Measurements from ENCODE around the gene HLA-A.

HLA-A gene

GRCh38 chr6:29990931-29991330, 48.6 kb downstream of the HLA-A start:
- no peak overlapping the region for H3K4me3 ChIP-seq (ENCODE audit: low read depth, low read length)
- no peak for TF ChIP-seq CTCF (IDR thresholded peaks at IDR 0.05; ENCODE audit: low read depth, low read length)
- DNase-seq (ENCODE audit: low read depth, low spot score), result no peak
- in situ Hi-C loops (cut with HindIII; ENCODE audit: low sequenced_read_pairs), result no loop called here

GRCh38 chr6:29992807-29993206, 50.5 kb downstream of the HLA-A start:
- in situ Hi-C loops (cut with HindIII; ENCODE audit: low sequenced_read_pairs), result no loop called here
- no peak overlapping the region for H3K4me3 ChIP-seq (ENCODE audit: low read depth, low read length)
- DNase-seq (ENCODE audit: low read depth, low spot score), result no peak
- TF ChIP-seq CTCF (IDR thresholded peaks at IDR 0.05; ENCODE audit: low read depth, low read length), result no peak

GRCh38 chr6:29994826-29995225, 52.5 kb downstream of the HLA-A start:
- DNase-seq (ENCODE audit: low read depth, low spot score), result no peak
- no peak overlapping the region for H3K4me3 ChIP-seq (ENCODE audit: low read depth, low read length)
- no peak for TF ChIP-seq CTCF (IDR thresholded peaks at IDR 0.05; ENCODE audit: low read depth, low read length)
- in situ Hi-C loops (cut with HindIII; ENCODE audit: low sequenced_read_pairs), result no loop called here

- in situ Hi-C loops (cut with HindIII; ENCODE audit: low sequenced_read_pairs), result no loop called here
- DNase-seq (ENCODE audit: low read depth, low spot score), result peak; percentile 16
- no peak overlapping the region for H3K4me3 ChIP-seq (ENCODE audit: low read depth, low read length)
- no peak for TF ChIP-seq CTCF (IDR thresholded peaks at IDR 0.05; ENCODE audit: low read depth, low read length)
Measured at GRCh38 chr6:29995340-29995777, 53.0 kb downstream of the HLA-A start.
